D721Med (cell line): Measurements from ENCODE around the gene LRRK2.
"Not testable (repeated sequence)": the region's sequence is repeated elsewhere in the genome, so short reads cannot be mapped to it uniquely, and the experiment has no call there.

ENCODE experiments used
- DNase-seq: peaks from one replicate; pipeline ENCODE4 v3.0.0; 2011; ENCODE audit warnings: low spot score; ENCODE audit not compliant: insufficient read length
- FAIRE-seq: peaks from 2 replicates; lab custom pipeline; 2011; peaks lifted over from hg19 to GRCh38; lab: Jason Lieb, UNC
- CTCF ChIP-seq: IDR thresholded peaks from 2 replicates; pipeline ENCODE4 v1.5.1; 2012; ENCODE audit warnings: mild to moderate bottlenecking, control low read depth; ENCODE audit not compliant: insufficient read depth; ENCODE audit errors: missing control alignments

The LRRK2 gene

GRCh38 chr12:40209886-40210285 lies 14.9 kb upstream of the LRRK2 start:
- TF ChIP-seq CTCF = no peak
- FAIRE-seq (no peak), DNase-seq (no peak)

- FAIRE-seq, DNase-seq: not testable (repeated sequence)
Observed at GRCh38 chr12:40211186-40211585, 13.6 kb upstream of the LRRK2 start.

- TF ChIP-seq CTCF = no peak
- DNase-seq = no peak
- FAIRE-seq = no peak
Observed at GRCh38 chr12:40212566-40212965, 12.2 kb upstream of the LRRK2 start.

GRCh38 chr12:40215982-40216381 lies 8.8 kb upstream of the LRRK2 start:
- FAIRE-seq (no peak), DNase-seq (no peak)
- TF ChIP-seq CTCF = no peak

- TF ChIP-seq CTCF = no peak
- FAIRE-seq (no peak), DNase-seq (no peak)
Observed at GRCh38 chr12:40216516-40217288, 8.1 kb upstream of the LRRK2 start.

- no peak for TF ChIP-seq CTCF
- FAIRE-seq = no peak
Observed at GRCh38 chr12:40219760-40220159, 5.0 kb upstream of the LRRK2 start.

GRCh38 chr12:40222247-40222646 lies 2.5 kb upstream of the LRRK2 start:
- no peak for FAIRE-seq

More at GRCh38 chr12:40219760-40220159, 5.0 kb upstream of the LRRK2 start:
- no peak for DNase-seq

More at GRCh38 chr12:40222247-40222646, 2.5 kb upstream of the LRRK2 start:
- TF ChIP-seq CTCF = no peak
- DNase-seq = no peak
